ENCODE results near the gene MDH1.
A peak's percentile ranks its signal among the peaks of the same experiment; 100 is the strongest.

The MDH1 gene

GRCh38 chr2:63588385-63589147 lies at the start of gene MDH1, which contains the start of gene WDPCP:
TSS of gene MDH1 (plus strand) at chr2:63588963. CDS start at chr2:63589044, 81 bp downstream.
TSS of gene WDPCP (minus strand) at chr2:63588477. CDS start at chr2:63588271, 206 bp downstream.
- TF ChIP-seq CTCF (IDR thresholded peaks at IDR 0.05) (no peak), ZFX (IDR thresholded peaks at IDR 0.05; ENCODE audit: borderline replicate concordance) (no peak)
- peak within 1 kb of the TSS; percentile 88 for H3K27ac ChIP-seq

GRCh38 chr2:63539416-63540162 lies 49.2 kb upstream of the MDH1 start:
- no peak for TF ChIP-seq ZFX (IDR thresholded peaks at IDR 0.05; ENCODE audit: borderline replicate concordance)
- TF ChIP-seq CTCF (IDR thresholded peaks at IDR 0.05): no peak
- no peak overlapping the region for H3K27ac ChIP-seq

- no peak overlapping the region for H3K27ac ChIP-seq
- TF ChIP-seq CTCF (IDR thresholded peaks at IDR 0.05) (peak; percentile 82), ZFX (IDR thresholded peaks at IDR 0.05; ENCODE audit: borderline replicate concordance) (no peak)
Observed at GRCh38 chr2:63544017-63544627, 44.6 kb upstream of the MDH1 start.

- TF ChIP-seq ZFX (IDR thresholded peaks at IDR 0.05; ENCODE audit: borderline replicate concordance) (no peak), CTCF (IDR thresholded peaks at IDR 0.05) (no peak)
Observed at GRCh38 chr2:63545023-63545422, 43.7 kb upstream of the MDH1 start.

GRCh38 chr2:63553049-63553448 lies 35.7 kb upstream of the MDH1 start:
- TF ChIP-seq ZFX (IDR thresholded peaks at IDR 0.05; ENCODE audit: borderline replicate concordance): no peak
- TF ChIP-seq CTCF (IDR thresholded peaks at IDR 0.05): no peak

More at GRCh38 chr2:63545023-63545422, 43.7 kb upstream of the MDH1 start:
- H3K27ac ChIP-seq: no peak overlapping the region

GRCh38 chr2:63555299-63555698 lies 33.5 kb upstream of the MDH1 start:
- TF ChIP-seq CTCF (IDR thresholded peaks at IDR 0.05): no peak
- TF ChIP-seq ZFX (IDR thresholded peaks at IDR 0.05; ENCODE audit: borderline replicate concordance): no peak
- H3K27ac ChIP-seq: no peak overlapping the region

More at GRCh38 chr2:63553049-63553448, 35.7 kb upstream of the MDH1 start:
- H3K27ac ChIP-seq: no peak overlapping the region

All from 22Rv1 (cell line).